Brain microvascular endothelial cell (primary cell): ENCODE data around the gene BRMS1L.
"Not testable (repeated sequence)": the region's sequence is repeated elsewhere in the genome, so short reads cannot be mapped to it uniquely, and the experiment has no call there.

ENCODE experiments used
- DNase-seq: peaks from one replicate; pipeline ENCODE4 v3.0.0-alpha.2; 2020
- H3K27ac ChIP-seq: fragments of 250-450 bp; sonication (Bioruptor Pico); 2 replicates; pipeline ENCODE4 v1.5.1; 2020; ENCODE audit warnings: mild to moderate bottlenecking, moderate library complexity
- H3K27me3 ChIP-seq: fragments of 250-450 bp; sonication (Bioruptor Pico); replicated peaks from 2 replicates; pipeline ENCODE4 v1.5.1; 2020; ENCODE audit warnings: mild to moderate bottlenecking
- H3K36me3 ChIP-seq: fragments of 250-450 bp; sonication (Bioruptor Pico); replicated peaks from 2 replicates; pipeline ENCODE4 v1.5.1; 2020; ENCODE audit warnings: mild to moderate bottlenecking
- H3K4me3 ChIP-seq: 2 replicates; pipeline ENCODE4 v1.5.1; 2011; ENCODE audit warnings: low read depth, mild to moderate bottlenecking, control low read depth, low read length, moderate library complexity
- in situ Hi-C: cut with HindIII; loops from 2 replicates; pipeline ENCODE4 v1.10.0; 2017; ENCODE audit warnings: low sequenced_read_pairs, low pct_ligation_motif_present
- TF ChIP-seq, protein P1 (sequence below): IDR thresholded peaks from 2 replicates; pipeline ENCODE4 v1.5.1; 2011; ENCODE audit warnings: low read depth, mild to moderate bottlenecking, moderate library complexity, low read length, control low read depth, inconsistent platforms; ENCODE audit errors: missing control alignments

BRMS1L gene

DNA sequence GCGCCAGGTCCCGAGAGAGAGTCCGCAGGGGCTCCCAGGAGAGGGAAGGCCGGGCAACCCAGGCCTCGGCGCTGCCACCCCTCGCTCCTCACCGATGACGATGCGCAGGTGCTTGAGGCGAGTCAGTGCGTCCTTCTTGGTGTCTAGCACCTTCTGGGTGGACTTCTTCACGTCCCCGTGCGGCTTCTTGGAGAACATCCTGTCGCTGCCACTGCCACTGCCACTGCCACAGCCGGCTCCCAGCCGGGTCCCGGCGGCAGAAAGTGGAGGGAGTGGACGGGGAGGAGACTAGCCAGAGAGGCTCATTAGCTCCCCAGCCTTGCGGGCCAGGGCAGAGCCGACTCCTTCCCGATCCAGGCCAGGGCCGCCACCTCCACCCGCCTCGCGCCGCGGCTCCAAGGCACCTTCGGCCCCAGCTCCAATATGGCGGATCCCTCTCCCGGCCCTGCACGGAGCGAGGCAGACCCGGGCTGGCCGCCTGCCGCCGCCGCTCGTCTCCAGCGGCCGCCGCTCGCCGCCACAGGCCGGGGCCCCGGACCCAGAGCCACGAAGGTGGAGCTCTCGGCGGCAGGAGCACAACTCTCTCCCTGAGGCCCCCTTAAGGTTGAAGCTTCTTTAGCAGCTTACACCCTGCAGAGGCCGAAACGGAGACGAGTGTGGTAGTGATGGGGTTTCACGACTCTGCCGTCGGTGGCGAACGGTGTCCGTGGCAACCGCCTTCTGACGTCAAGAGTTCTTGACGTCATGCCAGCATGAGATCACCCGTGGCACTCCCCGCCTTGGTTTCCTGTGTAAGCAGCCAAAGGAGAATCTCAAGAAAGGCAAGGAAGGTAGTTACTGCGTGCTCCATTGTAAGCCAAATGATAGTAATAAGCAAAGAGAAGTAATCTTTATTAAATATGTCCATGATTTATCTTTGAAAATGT, 17.2 kb upstream of the BRMS1L start, which contains the start of gene RALGAPA1:
RALGAPA1 (minus strand) TSS at position 658 of the 926 bp plus-strand sequence; CDS start at position 198, 460 bp downstream.
- TF ChIP-seq, protein P1, sequence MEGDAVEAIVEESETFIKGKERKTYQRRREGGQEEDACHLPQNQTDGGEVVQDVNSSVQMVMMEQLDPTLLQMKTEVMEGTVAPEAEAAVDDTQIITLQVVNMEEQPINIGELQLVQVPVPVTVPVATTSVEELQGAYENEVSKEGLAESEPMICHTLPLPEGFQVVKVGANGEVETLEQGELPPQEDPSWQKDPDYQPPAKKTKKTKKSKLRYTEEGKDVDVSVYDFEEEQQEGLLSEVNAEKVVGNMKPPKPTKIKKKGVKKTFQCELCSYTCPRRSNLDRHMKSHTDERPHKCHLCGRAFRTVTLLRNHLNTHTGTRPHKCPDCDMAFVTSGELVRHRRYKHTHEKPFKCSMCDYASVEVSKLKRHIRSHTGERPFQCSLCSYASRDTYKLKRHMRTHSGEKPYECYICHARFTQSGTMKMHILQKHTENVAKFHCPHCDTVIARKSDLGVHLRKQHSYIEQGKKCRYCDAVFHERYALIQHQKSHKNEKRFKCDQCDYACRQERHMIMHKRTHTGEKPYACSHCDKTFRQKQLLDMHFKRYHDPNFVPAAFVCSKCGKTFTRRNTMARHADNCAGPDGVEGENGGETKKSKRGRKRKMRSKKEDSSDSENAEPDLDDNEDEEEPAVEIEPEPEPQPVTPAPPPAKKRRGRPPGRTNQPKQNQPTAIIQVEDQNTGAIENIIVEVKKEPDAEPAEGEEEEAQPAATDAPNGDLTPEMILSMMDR: peak; percentile 63
- Histone ChIP-seq H3K4me3 (peak within 1 kb of the TSS; percentile 74), H3K27ac (peak within 1 kb of the TSS; percentile 24)
- DNase-seq: peak; percentile 97
- H3K36me3 ChIP-seq, H3K27me3 ChIP-seq, in situ Hi-C loops: not testable (repeated sequence)

DNA sequence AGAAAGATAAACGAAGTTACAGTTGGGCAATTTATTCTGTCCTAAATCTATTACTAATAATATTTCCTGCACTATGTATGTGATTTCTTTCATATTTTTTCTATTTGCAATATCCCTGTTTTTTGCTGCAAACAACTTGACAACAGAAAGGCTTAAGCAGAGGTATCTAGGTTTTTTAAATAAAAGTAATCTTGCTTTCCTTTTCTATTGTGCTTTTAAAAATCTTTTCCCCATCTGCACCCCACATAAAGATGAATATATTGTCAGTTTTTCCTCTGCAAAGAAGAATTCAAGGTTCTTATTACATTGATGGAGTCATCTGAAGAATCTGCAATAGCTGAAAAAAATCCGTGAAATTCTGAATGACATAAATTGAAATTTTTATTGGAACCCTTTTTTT, 16.5 kb upstream of the BRMS1L start:
- no peak for DNase-seq
- in situ Hi-C loops: no loop called here
- Histone ChIP-seq H3K27me3 (no peaks in the 10 kb centered on the region), H3K27ac (no peak overlapping the region), H3K36me3 (no peaks in the 10 kb centered on the region), H3K4me3 (no peak overlapping the region)
- TF ChIP-seq, protein P1: no peak

DNA sequence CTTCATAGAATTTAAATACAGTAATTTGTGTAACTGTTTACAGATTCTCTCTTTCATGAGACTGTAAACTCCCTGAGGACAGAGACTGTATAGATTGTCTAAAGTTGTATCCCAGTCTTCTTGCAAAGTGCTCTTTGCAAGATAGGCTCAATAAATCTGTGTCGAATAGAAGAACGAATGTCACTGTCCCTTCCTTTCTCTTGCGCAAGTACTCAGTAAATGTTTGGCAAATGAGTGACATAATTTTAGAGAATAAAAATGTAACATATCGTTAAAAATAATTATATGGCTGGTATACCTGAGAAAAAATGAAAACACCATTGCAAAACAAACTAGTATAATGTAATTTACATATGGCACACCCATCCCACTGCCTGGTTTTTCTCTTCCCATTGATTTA, 15.2 kb upstream of the BRMS1L start:
- H3K4me3 ChIP-seq: no peak overlapping the region
- in situ Hi-C loops: no loop called here
- H3K36me3 ChIP-seq: no peaks in the 10 kb centered on the region
- H3K27me3 ChIP-seq: no peaks in the 10 kb centered on the region
- no peak for DNase-seq
- TF ChIP-seq, protein P1: no peak
- no peak overlapping the region for H3K27ac ChIP-seq

DNA sequence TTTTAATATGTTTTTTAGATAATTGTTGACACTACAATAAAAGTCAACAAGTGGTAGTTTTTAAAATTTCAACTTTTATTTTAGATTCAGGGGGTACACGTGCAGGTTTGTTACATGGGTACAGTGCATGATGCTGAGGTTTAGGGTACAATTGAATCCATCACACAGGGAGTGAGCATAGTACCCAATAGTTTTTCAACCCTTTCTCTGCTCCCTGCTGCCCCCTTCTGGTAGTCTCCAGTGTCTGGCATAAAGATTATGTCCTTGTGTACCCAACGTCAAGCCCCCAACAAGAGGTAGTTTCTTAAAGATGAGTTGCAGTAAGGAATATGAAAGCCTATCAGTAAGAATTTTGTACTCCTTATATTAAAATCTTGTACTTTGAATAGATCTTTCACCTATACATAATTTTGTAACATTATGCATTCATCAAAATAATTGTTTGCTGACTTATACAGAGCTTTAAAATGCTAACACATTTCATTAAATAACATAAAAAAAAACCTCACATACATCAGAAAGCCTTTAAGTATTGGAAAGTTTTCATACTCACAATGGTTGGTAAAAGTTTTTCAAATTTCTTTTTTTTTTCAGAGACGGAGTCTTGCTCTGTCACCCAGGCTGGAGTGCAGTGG, 11.7 kb upstream of the BRMS1L start:
- TF ChIP-seq, protein P1: peak; percentile 92
- no peaks in the 10 kb centered on the region for H3K27me3 ChIP-seq
- no peak overlapping the region for H3K27ac ChIP-seq
- H3K36me3 ChIP-seq: no peaks in the 10 kb centered on the region
- DNase-seq: peak; percentile 48
- H3K4me3 ChIP-seq: no peak overlapping the region
- in situ Hi-C loops: no loop called here

DNA sequence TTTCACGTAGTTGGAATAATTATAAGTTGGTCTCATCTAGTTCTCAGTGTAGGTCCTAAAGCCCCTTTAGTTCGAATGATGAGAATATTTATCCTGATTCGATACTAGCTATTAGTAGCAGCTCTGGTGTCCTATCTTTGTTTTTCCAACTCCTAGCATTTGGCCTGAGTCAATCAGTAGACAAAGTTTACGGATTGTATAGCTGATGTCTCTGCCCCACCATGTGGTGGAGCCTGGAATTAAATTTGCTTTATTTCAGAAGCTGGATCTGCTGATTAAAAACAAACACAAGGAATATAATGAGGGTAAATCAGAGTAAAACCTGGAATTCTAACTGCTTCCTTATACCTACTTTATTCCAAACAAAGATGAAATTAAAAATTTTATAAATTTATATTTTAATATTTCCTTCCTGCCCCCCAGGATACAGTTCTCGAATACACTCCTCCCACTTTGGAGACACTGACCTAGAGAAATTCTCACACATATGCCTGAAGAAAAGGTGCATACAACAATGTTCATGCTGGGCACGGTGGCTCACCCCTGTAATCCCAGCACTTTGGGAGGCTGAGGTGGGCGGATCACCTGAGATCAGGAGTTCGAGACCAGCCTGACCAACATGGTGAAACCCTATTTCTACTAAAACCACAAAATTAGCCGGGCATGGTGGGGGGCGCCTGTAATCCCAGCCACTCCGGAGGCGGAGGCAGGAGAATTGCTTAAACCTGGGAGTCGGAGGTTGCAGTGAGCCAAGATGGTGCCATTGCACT, 7.6 kb upstream of the BRMS1L start:
- DNase-seq: peak; percentile 56
- no peak overlapping the region for H3K4me3 ChIP-seq
- TF ChIP-seq, protein P1: peak; percentile 63
- no peak overlapping the region for H3K27ac ChIP-seq
- no peaks in the 10 kb centered on the region for H3K36me3 ChIP-seq
- in situ Hi-C loops: no loop called here
- no peaks in the 10 kb centered on the region for H3K27me3 ChIP-seq
